PC-3 (cell line): ENCODE data around the gene TMEM174. TPM values are rescaled to one million over a fixed set of nuclear protein-coding genes. Genes with fewer than 3 reads are reported as not detected.

Experiments used
- ATAC-seq: fragments of 200-7000 bp; cut with Tn5 transposase; 2 replicates; pipeline ENCODE4 v1.9.1; 2020; ENCODE audit warnings: mild to moderate bottlenecking, moderate library complexity
- BruUV-seq: library from RNA; stranded (reverse); fragments of 400-500 nt; replicated peaks from 2 replicates; lab custom pipeline; 2021; lab: Mats Ljungman, UMichigan
- CTCF ChIA-PET: fragments of 300-600 bp; sonication (Branson Sonifier 250); formaldehyde crosslinking; loops from one replicate; lab custom pipeline; 2022; ENCODE audit warnings: antibody characterized with exemption; lab: Charles Lee
- POLR2A ChIA-PET: fragments of 300-600 bp; sonication (Branson Sonifier 250); formaldehyde crosslinking; loops from one replicate; lab custom pipeline; 2022; ENCODE audit warnings: antibody characterized with exemption; ENCODE audit not compliant: unreplicated experiment; lab: Charles Lee
- DNase-seq: peaks from one replicate; pipeline ENCODE4 v3.0.0-alpha.2; 2015
- H2AFZ ChIP-seq: fragments of 300-600 bp; sonication (generic); 2 replicates; pipeline ENCODE4 v1.6.0; 2016; ENCODE audit warnings: antibody characterized with exemption, low read length
- H3F3A ChIP-seq: fragments of 300-600 bp; sonication (generic); one replicate; pipeline ENCODE4 v1.6.0; 2017; ENCODE audit warnings: antibody characterized with exemption, low read length, control low read depth, mild to moderate bottlenecking; ENCODE audit not compliant: unreplicated experiment
- H3K27ac ChIP-seq: fragments of 300-600 bp; sonication (generic); 2 replicates; pipeline ENCODE4 v1.5.1; 2016; ENCODE audit warnings: mild to moderate bottlenecking, low read length
- H3K27me3 ChIP-seq: fragments of 300-600 bp; sonication (generic); 2 replicates; pipeline ENCODE4 v1.6.1; 2016; ENCODE audit warnings: low read length, mixed read lengths
- H3K36me3 ChIP-seq: fragments of 300-600 bp; sonication (generic); 2 replicates; pipeline ENCODE4 v1.6.1; 2016; ENCODE audit warnings: low read depth, mixed run types, low read length, mixed read lengths
- H3K4me1 ChIP-seq: fragments of 300-600 bp; sonication (generic); 2 replicates; pipeline ENCODE4 v1.5.1; 2016; ENCODE audit warnings: low read length; ENCODE audit not compliant: insufficient read depth
- H3K4me2 ChIP-seq: fragments of 300-600 bp; sonication (generic); 2 replicates; pipeline ENCODE4 v1.6.0; 2016; ENCODE audit warnings: low read length
- H3K4me3 ChIP-seq: fragments of 300-600 bp; sonication (generic); 2 replicates; pipeline ENCODE4 v1.5.1; 2016; ENCODE audit warnings: mild to moderate bottlenecking, low read length, mixed read lengths
- H3K79me2 ChIP-seq: fragments of 300-600 bp; sonication (generic); 2 replicates; pipeline ENCODE4 v1.6.1; 2017; ENCODE audit warnings: low read length, mixed read lengths
- H3K9ac ChIP-seq: fragments of 300-600 bp; sonication (generic); 2 replicates; pipeline ENCODE4 v1.6.0; 2016; ENCODE audit warnings: mild to moderate bottlenecking, low read length
- H3K9me2 ChIP-seq: fragments of 300-600 bp; sonication (generic); replicated peaks from 2 replicates; pipeline ENCODE4 v1.6.1; 2016; ENCODE audit warnings: mixed run types, low read length, mixed read lengths
- H3K9me3 ChIP-seq: fragments of 300-600 bp; sonication (generic); 2 replicates; pipeline ENCODE4 v1.6.1; 2016; ENCODE audit warnings: low read length, mixed read lengths
- H4K20me1 ChIP-seq: fragments of 300-600 bp; sonication (generic); 2 replicates; pipeline ENCODE4 v1.6.1; 2016; ENCODE audit warnings: low read length, mixed read lengths
- EZH2 ChIP-seq: fragments of 300-600 bp; sonication (generic); IDR thresholded peaks from one replicate; pipeline ENCODE4 v1.6.1; 2017; ENCODE audit warnings: antibody characterized with exemption, mild to moderate bottlenecking, low read length; ENCODE audit not compliant: unreplicated experiment
- EZH2phosphoT487 ChIP-seq: fragments of 300-600 bp; sonication (generic); IDR thresholded peaks from 2 replicates; pipeline ENCODE4 v1.6.1; 2018; ENCODE audit warnings: mild to moderate bottlenecking, antibody characterized with exemption, low read length, borderline replicate concordance
- intact Hi-C: fragments of 100-400 bp; cut with micrococcal nuclease; formaldehyde crosslinking; loops from 2 replicates; pipeline ENCODE4 v1.9.0; 2023
- total RNA-seq: library from RNA; depleted of rRNA; stranded (reverse); fragments of >200 nt; gene quantifications from 2 replicates; pipeline ENCODE4 v1.2.3, GENCODE V29; 2014
- TF ChIP-seq, protein P1 (sequence below): fragments of 300-600 bp; sonication (generic); conservative IDR thresholded peaks from 2 replicates; pipeline ENCODE4 v1.5.1; 2017; ENCODE audit warnings: antibody characterized with exemption, low read depth, mild to moderate bottlenecking, low read length

Gene TMEM174
- total RNA-seq, 1 experiment from 2014 or later = not detected

- no peak overlapping the region for H3K27ac ChIP-seq
- no peak overlapping the region for H2AFZ ChIP-seq
- H3K36me3 ChIP-seq = no peaks in the 10 kb centered on the region
- ChIA-PET POLR2A (no interaction called here), CTCF (no interaction called here)
- H3K4me3 ChIP-seq = no peak overlapping the region
- BruUV-seq = no TSS peak
- H3K9ac ChIP-seq = no peak overlapping the region
- no peaks in the 10 kb centered on the region for H4K20me1 ChIP-seq
- H3K79me2 ChIP-seq = no peaks in the 10 kb centered on the region
- DNase-seq (no peak), ATAC-seq (no peak)
- H3K9me2 ChIP-seq = no peaks in the 10 kb centered on the region
- TF ChIP-seq EZH2phosphoT487 (no peak), EZH2 (no peak)
- TF ChIP-seq, protein P1, sequence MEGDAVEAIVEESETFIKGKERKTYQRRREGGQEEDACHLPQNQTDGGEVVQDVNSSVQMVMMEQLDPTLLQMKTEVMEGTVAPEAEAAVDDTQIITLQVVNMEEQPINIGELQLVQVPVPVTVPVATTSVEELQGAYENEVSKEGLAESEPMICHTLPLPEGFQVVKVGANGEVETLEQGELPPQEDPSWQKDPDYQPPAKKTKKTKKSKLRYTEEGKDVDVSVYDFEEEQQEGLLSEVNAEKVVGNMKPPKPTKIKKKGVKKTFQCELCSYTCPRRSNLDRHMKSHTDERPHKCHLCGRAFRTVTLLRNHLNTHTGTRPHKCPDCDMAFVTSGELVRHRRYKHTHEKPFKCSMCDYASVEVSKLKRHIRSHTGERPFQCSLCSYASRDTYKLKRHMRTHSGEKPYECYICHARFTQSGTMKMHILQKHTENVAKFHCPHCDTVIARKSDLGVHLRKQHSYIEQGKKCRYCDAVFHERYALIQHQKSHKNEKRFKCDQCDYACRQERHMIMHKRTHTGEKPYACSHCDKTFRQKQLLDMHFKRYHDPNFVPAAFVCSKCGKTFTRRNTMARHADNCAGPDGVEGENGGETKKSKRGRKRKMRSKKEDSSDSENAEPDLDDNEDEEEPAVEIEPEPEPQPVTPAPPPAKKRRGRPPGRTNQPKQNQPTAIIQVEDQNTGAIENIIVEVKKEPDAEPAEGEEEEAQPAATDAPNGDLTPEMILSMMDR = no peak
- no peak overlapping the region for H3K4me2 ChIP-seq
- H3K9me3 ChIP-seq = no peaks in the 10 kb centered on the region
- no peaks in the 10 kb centered on the region for H3K4me1 ChIP-seq
- intact Hi-C loops = no loop called here
- no peaks in the 10 kb centered on the region for H3F3A ChIP-seq
- H3K27me3 ChIP-seq = no peaks in the 10 kb centered on the region
Measured at GRCh38 chr5:73196201-73196600, 23.2 kb downstream of the TMEM174 start.

GRCh38 chr5:73197637-73198257, 24.8 kb downstream of the TMEM174 start:
- no TSS peak for BruUV-seq
- intact Hi-C loops = no loop called here
- Histone ChIP-seq H3K27me3 (no peaks in the 10 kb centered on the region), H2AFZ (no peak overlapping the region), H3K36me3 (no peaks in the 10 kb centered on the region), H3K4me2 (no peak overlapping the region), H3F3A (no peaks in the 10 kb centered on the region), H4K20me1 (no peaks in the 10 kb centered on the region), H3K4me1 (0 out of 2 replicates have a peak, but pooled peaks cover 3% of the 10 kb centered on the region), H3K9me2 (no peaks in the 10 kb centered on the region), H3K9me3 (no peaks in the 10 kb centered on the region), H3K9ac (no peak overlapping the region), H3K4me3 (no peak overlapping the region), H3K79me2 (no peaks in the 10 kb centered on the region), H3K27ac (no peak overlapping the region)
- no peak for ATAC-seq
- TF ChIP-seq EZH2 (no peak), EZH2phosphoT487 (no peak)
- TF ChIP-seq, protein P1 = no peak
- CTCF ChIA-PET = no interaction called here
- no peak for DNase-seq
- POLR2A ChIA-PET = no interaction called here

DNA sequence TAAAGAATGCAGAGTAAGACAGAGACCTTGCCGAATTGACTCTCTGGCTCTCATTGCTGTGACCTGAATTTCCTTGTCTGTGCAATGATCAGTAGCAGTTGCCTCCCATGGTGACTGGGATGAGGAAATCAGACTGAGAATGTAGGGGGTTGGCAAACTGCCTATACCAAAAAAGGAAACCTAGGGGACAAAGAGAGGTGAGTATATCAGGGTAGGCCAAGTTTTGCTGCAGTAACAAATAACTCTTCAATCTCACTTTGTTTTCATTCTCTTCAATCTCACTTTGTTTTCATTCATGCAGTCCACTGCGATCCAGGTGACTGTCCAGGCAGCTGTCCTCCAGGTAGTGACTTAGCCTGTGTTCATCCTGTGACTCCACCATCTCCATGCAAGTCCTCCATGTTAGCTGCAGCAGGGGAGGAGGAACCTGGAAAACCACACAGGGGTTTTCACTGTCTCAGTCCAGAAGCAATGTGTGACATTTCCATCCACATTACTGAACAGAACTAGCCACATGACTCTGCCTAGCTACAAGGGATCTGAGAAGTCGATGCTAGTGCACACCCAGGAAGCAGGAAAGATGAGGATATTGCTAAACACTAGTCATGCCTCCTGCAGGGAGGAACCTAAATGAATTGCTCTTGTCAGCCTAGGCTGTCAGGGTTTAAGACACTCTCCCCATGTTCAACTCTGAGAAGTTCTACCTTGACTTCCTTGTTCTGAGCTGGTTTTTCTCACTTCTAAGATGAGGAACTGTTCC, 26.0 kb downstream of the TMEM174 start:
- H3K36me3 ChIP-seq = no peaks in the 10 kb centered on the region
- H3K27me3 ChIP-seq = no peaks in the 10 kb centered on the region
- ATAC-seq = no peak
- intact Hi-C loops = no loop called here
- no peak overlapping the region for H3K27ac ChIP-seq
- H3F3A ChIP-seq = no peaks in the 10 kb centered on the region
- no peaks in the 10 kb centered on the region for H4K20me1 ChIP-seq
- H3K4me1 ChIP-seq = 0 out of 2 replicates have a peak, but pooled peaks cover 3% of the 10 kb centered on the region
- no peak for DNase-seq
- BruUV-seq = no TSS peak
- no peak overlapping the region for H2AFZ ChIP-seq
- H3K4me3 ChIP-seq = no peak overlapping the region
- H3K9me2 ChIP-seq = no peaks in the 10 kb centered on the region
- no peak for TF ChIP-seq EZH2phosphoT487
- TF ChIP-seq EZH2 = no peak
- TF ChIP-seq, protein P1 = no peak
- H3K4me2 ChIP-seq = no peak overlapping the region
- no peaks in the 10 kb centered on the region for H3K9me3 ChIP-seq
- no peak overlapping the region for H3K9ac ChIP-seq
- H3K79me2 ChIP-seq = no peaks in the 10 kb centered on the region
- ChIA-PET POLR2A (no interaction called here), CTCF (interaction anchor here (0.5 kb wide), 1 partner anchor 203 kb away, joined by 6 read pairs; no protein-coding TSS in a partner anchor)
